HL-60 (cell line): ENCODE data around the gene EBNA1BP2.

Experiments used
- DNase-seq, 2 experiments: peaks; one replicate each; pipeline ENCODE4 v3.0.0-alpha.2; 2010 to 2020; ENCODE audit warnings: low read depth in 1 of 2, low spot score in 1 of 2
- H3K27ac ChIP-seq: fragments of 250-450 bp; sonication (Bioruptor Pico); replicated peaks from 2 replicates; pipeline ENCODE4 v1.5.1; 2020; ENCODE audit warnings: mild to moderate bottlenecking, moderate library complexity
- H3K27me3 ChIP-seq: fragments of 250-450 bp; sonication (Bioruptor Pico); 2 replicates; pipeline ENCODE4 v1.5.1; 2021; ENCODE audit warnings: mild to moderate bottlenecking, moderate library complexity; ENCODE audit not compliant: insufficient read depth, poor library complexity, severe bottlenecking
- H3K4me3 ChIP-seq: replicated peaks from 2 replicates; pipeline ENCODE4 v1.5.1; 2011; ENCODE audit warnings: mild to moderate bottlenecking, control low read depth, low read length; ENCODE audit not compliant: insufficient read depth
- GABPA ChIP-seq: IDR thresholded peaks from 2 replicates; pipeline ENCODE4 v1.6.1; 2012; ENCODE audit warnings: low read depth
- POLR2AphosphoS5 ChIP-seq: IDR thresholded peaks from 2 replicates; pipeline ENCODE4 v1.6.1; 2012; ENCODE audit warnings: low read depth
- SPI1 ChIP-seq: IDR thresholded peaks from 2 replicates; pipeline ENCODE4 v1.6.1; 2012; ENCODE audit warnings: low read depth, mild to moderate bottlenecking, borderline replicate concordance
- TF ChIP-seq, protein P1 (sequence below): IDR thresholded peaks from 2 replicates; pipeline ENCODE4 v1.6.1; 2012; ENCODE audit warnings: low read depth; ENCODE audit not compliant: insufficient replicate concordance
- TF ChIP-seq, protein P2 (sequence below): IDR thresholded peaks from one replicate; pipeline ENCODE4 v1.5.1; 2011; ENCODE audit warnings: low read length, control low read depth, inconsistent platforms; ENCODE audit not compliant: insufficient read depth

EBNA1BP2 gene

DNA sequence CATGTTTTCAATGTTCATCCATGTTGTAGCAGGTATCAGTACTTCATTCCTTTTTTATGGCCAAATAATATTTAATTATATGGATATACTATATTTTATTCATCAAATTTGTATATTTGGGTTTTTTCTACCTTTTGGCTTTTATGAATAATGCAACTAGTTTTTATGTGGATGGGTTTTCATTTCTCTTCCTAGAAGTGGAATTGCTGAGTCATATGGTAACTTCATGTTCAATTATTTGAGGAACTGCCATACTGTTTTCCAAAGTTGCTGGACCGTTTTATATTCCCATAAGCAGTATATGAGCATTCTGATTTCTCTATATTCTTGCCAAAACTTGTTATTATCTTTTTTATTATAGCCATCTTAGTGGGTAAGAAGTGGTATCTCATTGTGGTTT, 16.0 kb upstream of the EBNA1BP2 start:
- TF ChIP-seq GABPA (no peak), SPI1 (no peak), POLR2AphosphoS5 (no peak)
- TF ChIP-seq, protein P1, sequence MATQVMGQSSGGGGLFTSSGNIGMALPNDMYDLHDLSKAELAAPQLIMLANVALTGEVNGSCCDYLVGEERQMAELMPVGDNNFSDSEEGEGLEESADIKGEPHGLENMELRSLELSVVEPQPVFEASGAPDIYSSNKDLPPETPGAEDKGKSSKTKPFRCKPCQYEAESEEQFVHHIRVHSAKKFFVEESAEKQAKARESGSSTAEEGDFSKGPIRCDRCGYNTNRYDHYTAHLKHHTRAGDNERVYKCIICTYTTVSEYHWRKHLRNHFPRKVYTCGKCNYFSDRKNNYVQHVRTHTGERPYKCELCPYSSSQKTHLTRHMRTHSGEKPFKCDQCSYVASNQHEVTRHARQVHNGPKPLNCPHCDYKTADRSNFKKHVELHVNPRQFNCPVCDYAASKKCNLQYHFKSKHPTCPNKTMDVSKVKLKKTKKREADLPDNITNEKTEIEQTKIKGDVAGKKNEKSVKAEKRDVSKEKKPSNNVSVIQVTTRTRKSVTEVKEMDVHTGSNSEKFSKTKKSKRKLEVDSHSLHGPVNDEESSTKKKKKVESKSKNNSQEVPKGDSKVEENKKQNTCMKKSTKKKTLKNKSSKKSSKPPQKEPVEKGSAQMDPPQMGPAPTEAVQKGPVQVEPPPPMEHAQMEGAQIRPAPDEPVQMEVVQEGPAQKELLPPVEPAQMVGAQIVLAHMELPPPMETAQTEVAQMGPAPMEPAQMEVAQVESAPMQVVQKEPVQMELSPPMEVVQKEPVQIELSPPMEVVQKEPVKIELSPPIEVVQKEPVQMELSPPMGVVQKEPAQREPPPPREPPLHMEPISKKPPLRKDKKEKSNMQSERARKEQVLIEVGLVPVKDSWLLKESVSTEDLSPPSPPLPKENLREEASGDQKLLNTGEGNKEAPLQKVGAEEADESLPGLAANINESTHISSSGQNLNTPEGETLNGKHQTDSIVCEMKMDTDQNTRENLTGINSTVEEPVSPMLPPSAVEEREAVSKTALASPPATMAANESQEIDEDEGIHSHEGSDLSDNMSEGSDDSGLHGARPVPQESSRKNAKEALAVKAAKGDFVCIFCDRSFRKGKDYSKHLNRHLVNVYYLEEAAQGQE = no peak
- TF ChIP-seq, protein P2, sequence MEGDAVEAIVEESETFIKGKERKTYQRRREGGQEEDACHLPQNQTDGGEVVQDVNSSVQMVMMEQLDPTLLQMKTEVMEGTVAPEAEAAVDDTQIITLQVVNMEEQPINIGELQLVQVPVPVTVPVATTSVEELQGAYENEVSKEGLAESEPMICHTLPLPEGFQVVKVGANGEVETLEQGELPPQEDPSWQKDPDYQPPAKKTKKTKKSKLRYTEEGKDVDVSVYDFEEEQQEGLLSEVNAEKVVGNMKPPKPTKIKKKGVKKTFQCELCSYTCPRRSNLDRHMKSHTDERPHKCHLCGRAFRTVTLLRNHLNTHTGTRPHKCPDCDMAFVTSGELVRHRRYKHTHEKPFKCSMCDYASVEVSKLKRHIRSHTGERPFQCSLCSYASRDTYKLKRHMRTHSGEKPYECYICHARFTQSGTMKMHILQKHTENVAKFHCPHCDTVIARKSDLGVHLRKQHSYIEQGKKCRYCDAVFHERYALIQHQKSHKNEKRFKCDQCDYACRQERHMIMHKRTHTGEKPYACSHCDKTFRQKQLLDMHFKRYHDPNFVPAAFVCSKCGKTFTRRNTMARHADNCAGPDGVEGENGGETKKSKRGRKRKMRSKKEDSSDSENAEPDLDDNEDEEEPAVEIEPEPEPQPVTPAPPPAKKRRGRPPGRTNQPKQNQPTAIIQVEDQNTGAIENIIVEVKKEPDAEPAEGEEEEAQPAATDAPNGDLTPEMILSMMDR = no peak
- DNase-seq = no peak
- Histone ChIP-seq H3K4me3 (no peak overlapping the region), H3K27me3 (no peaks in the 10 kb centered on the region), H3K27ac (no peak overlapping the region)

DNA sequence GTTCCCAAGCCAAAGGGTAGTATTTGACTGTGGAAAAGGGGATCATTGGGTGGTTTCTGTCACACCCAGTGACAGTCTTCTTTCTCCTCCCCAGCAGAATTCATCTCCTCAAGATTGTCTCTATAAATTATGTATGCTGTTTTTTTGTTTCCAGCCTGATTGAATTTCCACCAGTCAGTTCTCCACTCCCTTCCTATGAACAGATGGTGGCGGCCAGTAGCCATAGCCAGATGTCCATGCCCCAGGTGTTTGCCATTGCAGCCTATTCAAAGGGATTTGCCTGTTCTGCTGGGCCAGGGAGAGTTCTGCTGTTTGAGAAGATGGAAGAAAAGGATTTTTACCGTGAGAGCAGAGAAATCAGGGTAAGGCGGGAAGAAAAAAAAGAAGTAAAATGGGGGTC, 12.9 kb upstream of the EBNA1BP2 start:
- H3K27ac ChIP-seq = no peak overlapping the region
- no peak for DNase-seq
- no peaks in the 10 kb centered on the region for H3K27me3 ChIP-seq
- H3K4me3 ChIP-seq = no peak overlapping the region
- TF ChIP-seq, protein P2 = no peak
- TF ChIP-seq GABPA (no peak), SPI1 (no peak), POLR2AphosphoS5 (no peak)
- TF ChIP-seq, protein P1 = no peak

DNA sequence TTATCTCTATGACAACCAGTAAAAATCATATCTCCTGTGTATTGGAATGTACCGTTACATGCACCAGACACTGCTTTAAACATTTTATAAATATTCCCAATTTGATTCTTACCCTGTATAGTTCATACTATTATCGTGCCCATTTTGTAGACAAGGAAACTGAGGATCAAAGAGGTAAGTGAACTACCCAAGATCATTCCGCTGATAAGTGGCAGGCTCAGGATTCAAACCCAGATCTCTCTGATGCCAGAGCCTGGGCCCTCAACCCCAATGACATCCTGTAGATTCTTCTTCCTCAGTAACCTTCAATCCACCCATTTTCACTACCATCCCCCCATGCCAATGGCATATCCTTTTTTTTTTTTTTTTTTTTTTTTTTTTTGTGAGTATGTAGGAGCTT, 12.3 kb upstream of the EBNA1BP2 start:
- TF ChIP-seq, protein P2 = no peak
- TF ChIP-seq POLR2AphosphoS5 = no peak
- TF ChIP-seq SPI1 = no peak
- no peak for TF ChIP-seq GABPA
- TF ChIP-seq, protein P1 = no peak
- no peak overlapping the region for H3K27ac ChIP-seq
- no peak for DNase-seq
- no peak overlapping the region for H3K4me3 ChIP-seq
- H3K27me3 ChIP-seq = no peaks in the 10 kb centered on the region
